Measurements from ENCODE around the gene PLCB2.
A peak's percentile ranks its signal among the peaks of the same experiment; 100 is the strongest.

Gene PLCB2

GRCh38 chr15:40307421-40308211 is at the start of gene PLCB2:
Gene PLCB2 (minus strand): TSS chr15:40307935. CDS start chr15:40307672, 263 bp downstream.
- peak; percentile 42 to 44 for DNase-seq (ENCODE audit: low read depth in 2 of 2)

- no peak for DNase-seq (ENCODE audit: low read depth in 2 of 2)
Measured at GRCh38 chr15:40357246-40357645, 49.5 kb upstream of the PLCB2 start.

GRCh38 chr15:40355976-40356585 is 48.3 kb upstream of the PLCB2 start:
- no peak for DNase-seq (ENCODE audit: low read depth in 2 of 2)

GRCh38 chr15:40354408-40355171 is 46.9 kb upstream of the PLCB2 start:
- no peak for DNase-seq (ENCODE audit: low read depth in 2 of 2)

GRCh38 chr15:40353697-40354096 is 46.0 kb upstream of the PLCB2 start:
- no peak for DNase-seq (ENCODE audit: low read depth in 2 of 2)

GRCh38 chr15:40352281-40352901 is 44.7 kb upstream of the PLCB2 start:
- no peak for DNase-seq (ENCODE audit: low read depth in 2 of 2)

- DNase-seq (ENCODE audit: low read depth in 2 of 2) = no peak
Measured at GRCh38 chr15:40349163-40349562, 41.4 kb upstream of the PLCB2 start.

GRCh38 chr15:40348474-40348870 is 40.7 kb upstream of the PLCB2 start:
- no peak for DNase-seq (ENCODE audit: low read depth in 2 of 2)

- DNase-seq (ENCODE audit: low read depth in 2 of 2) = no peak
Measured at GRCh38 chr15:40347559-40348473, 40.1 kb upstream of the PLCB2 start.

GRCh38 chr15:40346579-40347558 is 39.1 kb upstream of the PLCB2 start:
- no peak for DNase-seq (ENCODE audit: low read depth in 2 of 2)

- DNase-seq (ENCODE audit: low read depth in 2 of 2) = no peak
Measured at GRCh38 chr15:40345867-40346578, 38.3 kb upstream of the PLCB2 start.

- DNase-seq (ENCODE audit: low read depth in 2 of 2) = no peak
Measured at GRCh38 chr15:40345225-40345866, 37.6 kb upstream of the PLCB2 start.

- peak in 1 of 2 donors; percentile 41 for DNase-seq (ENCODE audit: low read depth in 2 of 2)
Measured at GRCh38 chr15:40344631-40345120, 36.9 kb upstream of the PLCB2 start.

GRCh38 chr15:40344217-40344616 is 36.5 kb upstream of the PLCB2 start:
- DNase-seq (ENCODE audit: low read depth in 2 of 2) = no peak

GRCh38 chr15:40343512-40343911 is 35.8 kb upstream of the PLCB2 start:
- no peak for DNase-seq (ENCODE audit: low read depth in 2 of 2)

- no peak for DNase-seq (ENCODE audit: low read depth in 2 of 2)
Measured at GRCh38 chr15:40342416-40343320, 34.9 kb upstream of the PLCB2 start.

GRCh38 chr15:40340740-40341400 is 33.1 kb upstream of the PLCB2 start, which contains the start of gene CCDC9B:
Gene CCDC9B (minus strand): TSS chr15:40340939. CDS start chr15:40340819, 120 bp downstream.
- no peak for DNase-seq (ENCODE audit: low read depth in 2 of 2)

All from stimulated activated CD8-positive, alpha-beta memory T cell treated with anti-CD3 and anti-CD28 coated beads, Interleukin-7, amount 100 ng/mL, for 1 hour (primary cell).